BE2C (cell line): ENCODE results near the gene BCL7B.

Experiments
- DNase-seq: peaks from one replicate; pipeline ENCODE4 v3.0.0-alpha.2; 2020
- H3K27me3 ChIP-seq: fragments of 250-450 bp; sonication (Bioruptor Pico); 2 replicates; pipeline ENCODE4 v1.5.1; 2020; ENCODE audit warnings: mild to moderate bottlenecking
- H3K36me3 ChIP-seq: fragments of 250-450 bp; sonication (Bioruptor Pico); 2 replicates; pipeline ENCODE4 v1.5.1; 2020; ENCODE audit warnings: mild to moderate bottlenecking
- H3K4me1 ChIP-seq: fragments of 250-450 bp; sonication (Bioruptor Pico); 2 replicates; pipeline ENCODE4 v1.5.1; 2020
- H3K4me3 ChIP-seq: 2 replicates; pipeline ENCODE4 v1.5.1; 2011; ENCODE audit warnings: low read depth, low read length
- H3K9me3 ChIP-seq: fragments of 250-450 bp; sonication (Bioruptor Pico); 2 replicates; pipeline ENCODE4 v1.5.1; 2020
- CTCF ChIP-seq: IDR thresholded peaks from 2 replicates; pipeline ENCODE4 v1.5.1; 2012; ENCODE audit warnings: mild to moderate bottlenecking, low read depth, low read length

BCL7B gene

GRCh38 chr7:73489976-73490375 is 67.5 kb downstream of the BCL7B start:
- Histone ChIP-seq H3K4me3 (no peak overlapping the region), H3K9me3 (no peaks in the 10 kb centered on the region), H3K27me3 (no peaks in the 10 kb centered on the region), H3K36me3 (peaks cover 96% of the 10 kb centered on the region), H3K4me1 (no peaks in the 10 kb centered on the region)
- no peak for TF ChIP-seq CTCF
- no peak for DNase-seq

DNA sequence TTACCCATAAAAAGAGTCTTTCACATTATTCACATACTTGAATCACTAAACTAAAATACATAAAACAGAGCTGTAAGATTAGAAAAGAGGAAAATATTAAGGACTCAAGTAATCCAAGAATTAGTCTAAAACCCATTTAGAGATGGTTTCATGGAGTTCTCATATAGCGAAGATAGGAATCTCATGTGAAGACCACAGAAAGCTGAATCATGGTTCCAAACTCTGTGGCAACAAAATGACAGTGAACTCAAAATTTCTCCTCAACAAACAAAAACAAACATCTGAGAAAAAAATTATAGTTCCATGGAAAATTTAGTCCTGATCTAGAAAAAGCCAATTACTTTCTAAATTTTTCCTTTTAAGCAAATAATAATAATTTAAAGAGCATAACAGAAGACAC is 70.0 kb downstream of the BCL7B start:
- no peak for DNase-seq
- Histone ChIP-seq H3K4me3 (no peak overlapping the region), H3K36me3 (peaks cover 96% of the 10 kb centered on the region), H3K9me3 (no peaks in the 10 kb centered on the region), H3K27me3 (no peaks in the 10 kb centered on the region), H3K4me1 (no peaks in the 10 kb centered on the region)
- TF ChIP-seq CTCF: no peak
